Measurements from ENCODE around the gene TAF1B.
"Not testable (repeated sequence)": the region's sequence is repeated elsewhere in the genome, so short reads cannot be mapped to it uniquely, and the experiment has no call there.

Gene TAF1B

GRCh38 chr2:9914384-9915065 lies 71.3 kb downstream of the TAF1B start:
- Histone ChIP-seq H3K23ac (ENCODE audit: low read length in 2 of 2) (peak overlapping the region in 1 of 2 experiments; percentile 89), H2BK5ac (ENCODE audit: low read depth, low read length, poor library complexity, severe bottlenecking) (peak overlapping the region; percentile 19), H3K79me1 (replicated peaks; ENCODE audit: low read length, poor library complexity, severe bottlenecking) (peaks cover 3% of the 10 kb centered on the region), H2BK120ac (ENCODE audit: low read depth, low read length) (no peak overlapping the region), H3K14ac (ENCODE audit: low read length in 2 of 2) (no peak overlapping the region), H2AFZ (ENCODE audit: low read depth, low read length) (no peak overlapping the region), H2BK15ac (ENCODE audit: low read depth, poor library complexity, severe bottlenecking) (no peak overlapping the region), H3K27me3 (ENCODE audit: control insufficient read depth in 1 of 2, insufficient read depth in 1 of 2, low read length in 2 of 2) (no peaks in the 10 kb centered on the region), H3K4ac (ENCODE audit: low read depth in 1 of 2, low read length in 2 of 2) (peak overlapping the region in 1 of 2 experiments; percentile 7), H3K27ac (ENCODE audit: low read length, poor library complexity, severe bottlenecking) (peak overlapping the region; percentile 29), H2AK5ac (ENCODE audit: low read length, severe bottlenecking) (peak overlapping the region; percentile 90), H4K8ac (ENCODE audit: low read length) (no peak overlapping the region), H3K4me2 (ENCODE audit: low read length, poor library complexity, severe bottlenecking) (no peak overlapping the region), H3K4me3 (ENCODE audit: insufficient read depth in 1 of 2, low read depth in 1 of 2, low read length in 2 of 2) (no peak overlapping the region), H3K4me1 (ENCODE audit: control insufficient read depth, insufficient read depth, low read depth, low read length) (peaks cover 7% of the 10 kb centered on the region), H3K9me3 (ENCODE audit: control insufficient read depth, low read length) (no peaks in the 10 kb centered on the region), H2BK12ac (ENCODE audit: low read length in 2 of 2) (peak overlapping the region; percentile 37 to 46), H4K91ac (ENCODE audit: low read length) (no peak overlapping the region), H3K9ac (ENCODE audit: low read length) (no peak overlapping the region), H3K18ac (ENCODE audit: low read depth in 1 of 2, low read length in 2 of 2) (peak overlapping the region in 1 of 2 experiments; percentile 52), H3K36me3 (ENCODE audit: control insufficient read depth in 1 of 2, insufficient read depth in 2 of 2, low read depth in 1 of 2, low read length in 2 of 2) (peaks cover 0 to 55% of the 10 kb centered on the region in 2 experiments)
- peak; percentile 86 for DNase-seq
- WGBS, result 37% methylated on average over 6 of the region's 9 CpGs

- H3K9ac ChIP-seq (ENCODE audit: low read length), result peak overlapping the region; percentile 41
- no peak overlapping the region for H3K27ac ChIP-seq (ENCODE audit: low read length, poor library complexity, severe bottlenecking)
- DNase-seq, result no peak
- H3K4me1 ChIP-seq (ENCODE audit: control insufficient read depth, insufficient read depth, low read depth, low read length), result peaks cover 7% of the 10 kb centered on the region
- peak overlapping the region; percentile 7 for H4K8ac ChIP-seq (ENCODE audit: low read length)
- H2BK120ac ChIP-seq (ENCODE audit: low read depth, low read length), result no peak overlapping the region
- H2BK12ac ChIP-seq (ENCODE audit: low read length in 2 of 2), result no peak overlapping the region
- H3K27me3 ChIP-seq (ENCODE audit: control insufficient read depth in 1 of 2, insufficient read depth in 1 of 2, low read length in 2 of 2), result no peaks in the 10 kb centered on the region
- no peak overlapping the region for H3K4ac ChIP-seq (ENCODE audit: low read depth in 1 of 2, low read length in 2 of 2)
- H2BK15ac ChIP-seq (ENCODE audit: low read depth, poor library complexity, severe bottlenecking), result no peak overlapping the region
- no peak overlapping the region for H3K14ac ChIP-seq (ENCODE audit: low read length in 2 of 2)
- H3K4me3 ChIP-seq (ENCODE audit: insufficient read depth in 1 of 2, low read depth in 1 of 2, low read length in 2 of 2), result no peak overlapping the region
- H2AFZ ChIP-seq (ENCODE audit: low read depth, low read length), result no peak overlapping the region
- no peak overlapping the region for H2BK5ac ChIP-seq (ENCODE audit: low read depth, low read length, poor library complexity, severe bottlenecking)
- H3K18ac ChIP-seq (ENCODE audit: low read depth in 1 of 2, low read length in 2 of 2), result no peak overlapping the region
- no peak overlapping the region for H3K4me2 ChIP-seq (ENCODE audit: low read length, poor library complexity, severe bottlenecking)
- no peaks in the 10 kb centered on the region for H3K9me3 ChIP-seq (ENCODE audit: control insufficient read depth, low read length)
- H4K91ac ChIP-seq (ENCODE audit: low read length), result no peak overlapping the region
- 55% methylated on average over 2 of the region's 2 CpGs for WGBS
- no peak overlapping the region for H2AK5ac ChIP-seq (ENCODE audit: low read length, severe bottlenecking)
- H3K36me3 ChIP-seq (ENCODE audit: control insufficient read depth in 1 of 2, insufficient read depth in 2 of 2, low read depth in 1 of 2, low read length in 2 of 2), result peaks cover 3 to 56% of the 10 kb centered on the region in 2 experiments
- no peak overlapping the region for H3K23ac ChIP-seq (ENCODE audit: low read length in 2 of 2)
- H3K79me1 ChIP-seq (replicated peaks; ENCODE audit: low read length, poor library complexity, severe bottlenecking), result peaks cover 3% of the 10 kb centered on the region
Observed at GRCh38 chr2:9918275-9918674, 75.0 kb downstream of the TAF1B start.

- Histone ChIP-seq H4K8ac (ENCODE audit: low read length) (no peak overlapping the region), H2BK120ac (ENCODE audit: low read depth, low read length) (no peak overlapping the region), H3K14ac (ENCODE audit: low read length in 2 of 2) (no peak overlapping the region), H3K18ac (ENCODE audit: low read depth in 1 of 2, low read length in 2 of 2) (no peak overlapping the region), H3K27ac (ENCODE audit: low read length, poor library complexity, severe bottlenecking) (no peak overlapping the region), H3K27me3 (ENCODE audit: control insufficient read depth in 1 of 2, insufficient read depth in 1 of 2, low read length in 2 of 2) (no peaks in the 10 kb centered on the region), H3K79me1 (replicated peaks; ENCODE audit: low read length, poor library complexity, severe bottlenecking) (peaks cover 1% of the 10 kb centered on the region), H2BK12ac (ENCODE audit: low read length in 2 of 2) (no peak overlapping the region), H2BK15ac (ENCODE audit: low read depth, poor library complexity, severe bottlenecking) (no peak overlapping the region), H3K4me2 (ENCODE audit: low read length, poor library complexity, severe bottlenecking) (no peak overlapping the region), H4K91ac (ENCODE audit: low read length) (no peak overlapping the region), H2BK5ac (ENCODE audit: low read depth, low read length, poor library complexity, severe bottlenecking) (no peak overlapping the region), H3K4me1 (ENCODE audit: control insufficient read depth, insufficient read depth, low read depth, low read length) (peaks cover 3% of the 10 kb centered on the region), H3K36me3 (ENCODE audit: control insufficient read depth in 1 of 2, insufficient read depth in 2 of 2, low read depth in 1 of 2, low read length in 2 of 2) (peaks cover 3 to 54% of the 10 kb centered on the region in 2 experiments), H3K9me3 (ENCODE audit: control insufficient read depth, low read length) (no peaks in the 10 kb centered on the region), H3K23ac (ENCODE audit: low read length in 2 of 2) (no peak overlapping the region), H2AFZ (ENCODE audit: low read depth, low read length) (no peak overlapping the region), H3K4me3 (ENCODE audit: insufficient read depth in 1 of 2, low read depth in 1 of 2, low read length in 2 of 2) (no peak overlapping the region), H2AK5ac (ENCODE audit: low read length, severe bottlenecking) (no peak overlapping the region), H3K4ac (ENCODE audit: low read depth in 1 of 2, low read length in 2 of 2) (no peak overlapping the region), H3K9ac (ENCODE audit: low read length) (no peak overlapping the region)
- no peak for DNase-seq
- WGBS, result 96% methylated on average over 3 of the region's 3 CpGs
Observed at GRCh38 chr2:9919512-9919911, 76.2 kb downstream of the TAF1B start.

GRCh38 chr2:9927020-9927419 lies 83.7 kb downstream of the TAF1B start:
- not testable (repeated sequence) for H3K4me3 ChIP-seq (ENCODE audit: insufficient read depth in 1 of 2, low read depth in 1 of 2, low read length in 2 of 2); DNase-seq; H3K4ac ChIP-seq (ENCODE audit: low read depth in 1 of 2, low read length in 2 of 2); H3K4me2 ChIP-seq (ENCODE audit: low read length, poor library complexity, severe bottlenecking); H3K18ac ChIP-seq (ENCODE audit: low read depth in 1 of 2, low read length in 2 of 2); H2BK15ac ChIP-seq (ENCODE audit: low read depth, poor library complexity, severe bottlenecking); H4K8ac ChIP-seq (ENCODE audit: low read length); H3K27ac ChIP-seq (ENCODE audit: low read length, poor library complexity, severe bottlenecking); H2AK5ac ChIP-seq (ENCODE audit: low read length, severe bottlenecking); H2BK5ac ChIP-seq (ENCODE audit: low read depth, low read length, poor library complexity, severe bottlenecking); H4K91ac ChIP-seq (ENCODE audit: low read length); H2AFZ ChIP-seq (ENCODE audit: low read depth, low read length); H3K79me1 ChIP-seq (replicated peaks; ENCODE audit: low read length, poor library complexity, severe bottlenecking); H3K14ac ChIP-seq (ENCODE audit: low read length in 2 of 2); H3K4me1 ChIP-seq (ENCODE audit: control insufficient read depth, insufficient read depth, low read depth, low read length); H3K27me3 ChIP-seq (ENCODE audit: control insufficient read depth in 1 of 2, insufficient read depth in 1 of 2, low read length in 2 of 2); H2BK12ac ChIP-seq (ENCODE audit: low read length in 2 of 2); H3K23ac ChIP-seq (ENCODE audit: low read length in 2 of 2); H2BK120ac ChIP-seq (ENCODE audit: low read depth, low read length); H3K9me3 ChIP-seq (ENCODE audit: control insufficient read depth, low read length); H3K9ac ChIP-seq (ENCODE audit: low read length)
- no CpG with 5 or more reads among the region's 2 CpGs for WGBS
- H3K36me3 ChIP-seq (ENCODE audit: control insufficient read depth in 1 of 2, insufficient read depth in 2 of 2, low read depth in 1 of 2, low read length in 2 of 2), result peaks cover 0 to 17% of the 10 kb centered on the region in 2 experiments

Data from mesenchymal stem cell (in vitro differentiated cells and primary cell).